Ishikawa (cell line): Measurements from ENCODE around the gene CTTNBP2.

ENCODE experiments used
- FOXM1 ChIP-seq: IDR thresholded peaks from 2 replicates; pipeline ENCODE4 v1.6.1; 2012; ENCODE audit warnings: low read depth, borderline replicate concordance
- USF1 ChIP-seq: IDR thresholded peaks from 2 replicates; pipeline ENCODE4 v1.6.1; 2012

- TF ChIP-seq FOXM1 (no peak), USF1 (no peak)
These were observed 141.8 kb downstream of the CTTNBP2 start for GRCh38 chr7:117731455-117731854.
